ENCODE data around the gene KLHL30.

The KLHL30 gene

GRCh38 chr2:238119756-238120462 lies 18.6 kb upstream of the KLHL30 start:
- no peak for DNase-seq (ENCODE audit: low read depth in 1 of 2, low spot score in 1 of 2)

- no peak for DNase-seq (ENCODE audit: low read depth in 1 of 2, low spot score in 1 of 2)
These were observed 17.8 kb upstream of the KLHL30 start for GRCh38 chr2:238120463-238121298.

GRCh38 chr2:238121511-238122286 lies 16.8 kb upstream of the KLHL30 start:
- DNase-seq (ENCODE audit: low read depth in 1 of 2, low spot score in 1 of 2): no peak

GRCh38 chr2:238122287-238123217 lies 15.9 kb upstream of the KLHL30 start:
- no peak for DNase-seq (ENCODE audit: low read depth in 1 of 2, low spot score in 1 of 2)

- no peak for DNase-seq (ENCODE audit: low read depth in 1 of 2, low spot score in 1 of 2)
These were observed 15.1 kb upstream of the KLHL30 start for GRCh38 chr2:238123218-238123971.

- DNase-seq (ENCODE audit: low read depth in 1 of 2, low spot score in 1 of 2): no peak
These were observed 14.4 kb upstream of the KLHL30 start for GRCh38 chr2:238123991-238124470.

GRCh38 chr2:238124488-238125126 lies 13.9 kb upstream of the KLHL30 start:
- DNase-seq (ENCODE audit: low read depth in 1 of 2, low spot score in 1 of 2): no peak

GRCh38 chr2:238125127-238125885 lies 13.2 kb upstream of the KLHL30 start:
- DNase-seq (ENCODE audit: low read depth in 1 of 2, low spot score in 1 of 2): no peak

- no peak for DNase-seq (ENCODE audit: low read depth in 1 of 2, low spot score in 1 of 2)
These were observed 12.1 kb upstream of the KLHL30 start for GRCh38 chr2:238126338-238126737.

GRCh38 chr2:238126775-238127164 lies 11.7 kb upstream of the KLHL30 start:
- DNase-seq (ENCODE audit: low read depth in 1 of 2, low spot score in 1 of 2): no peak

- no peak for DNase-seq (ENCODE audit: low read depth in 1 of 2, low spot score in 1 of 2)
These were observed 11.1 kb upstream of the KLHL30 start for GRCh38 chr2:238127165-238128060.

- DNase-seq (ENCODE audit: low read depth in 1 of 2, low spot score in 1 of 2): no peak
These were observed 10.4 kb upstream of the KLHL30 start for GRCh38 chr2:238128061-238128440.

GRCh38 chr2:238128534-238129001 lies 9.9 kb upstream of the KLHL30 start:
- no peak for DNase-seq (ENCODE audit: low read depth in 1 of 2, low spot score in 1 of 2)

GRCh38 chr2:238129166-238130010 lies 9.1 kb upstream of the KLHL30 start:
- DNase-seq (ENCODE audit: low read depth in 1 of 2, low spot score in 1 of 2): no peak

GRCh38 chr2:238130111-238130695 lies 8.3 kb upstream of the KLHL30 start:
- DNase-seq (ENCODE audit: low read depth in 1 of 2, low spot score in 1 of 2): no peak

All from stimulated activated CD4-positive, alpha-beta T cell treated with anti-CD3 and anti-CD28 coated beads, Interleukin-15, amount 100 ng/mL, for 1 hour (primary cell).